IMR-90 (cell line): ENCODE data around the gene C1QTNF12. TPM values are rescaled to one million over a fixed set of nuclear protein-coding genes. Genes with fewer than 3 reads are reported as not detected.

Experiments
- ATAC-seq: fragments of 200-7000 bp; cut with Tn5 transposase; 2 replicates; pipeline ENCODE4 v1.9.1; 2020; ENCODE audit warnings: low read depth, mild to moderate bottlenecking, moderate library complexity
- BruUV-seq: library from RNA; stranded (reverse); fragments of 400-500 nt; replicated peaks from 2 replicates; lab custom pipeline; 2021; lab: Mats Ljungman, UMichigan
- CTCF ChIA-PET: fragments of 300-600 bp; formaldehyde crosslinking; extraction: SDS; loops from one replicate; lab custom pipeline; 2021; ENCODE audit warnings: antibody characterized with exemption; lab: Yijun Ruan, JAX
- POLR2A ChIA-PET: fragments of 300-600 bp; sonication (Branson Sonifier 250); formaldehyde crosslinking; loops from one replicate; lab custom pipeline; 2022; ENCODE audit warnings: antibody characterized with exemption; ENCODE audit not compliant: unreplicated experiment; lab: Charles Lee
- DNase-seq: peaks from one replicate; pipeline ENCODE4 v3.0.0; 2013
- H2AFZ ChIP-seq: replicated peaks from 2 replicates; pipeline ENCODE3; 2013; ENCODE audit warnings: low read length, mild to moderate bottlenecking; ENCODE audit not compliant: poor library complexity
- H2AK5ac ChIP-seq: 2 replicates; pipeline ENCODE4 v1.6.1; 2013; ENCODE audit warnings: low read depth, low read length, inconsistent platforms
- H2AK9ac ChIP-seq: replicated peaks from 2 replicates; pipeline ENCODE3; 2013; ENCODE audit warnings: mild to moderate bottlenecking, low read depth, low read length, moderate library complexity; ENCODE audit not compliant: poor library complexity
- H2BK120ac ChIP-seq: 2 replicates; pipeline ENCODE4 v1.6.1; 2013; ENCODE audit warnings: low read depth, low read length, inconsistent platforms
- H2BK15ac ChIP-seq: 3 replicates; pipeline ENCODE4 v1.6.1; 2013; ENCODE audit warnings: low read depth, low read length, inconsistent platforms
- H2BK20ac ChIP-seq: 2 replicates; pipeline ENCODE4 v1.6.1; 2013; ENCODE audit warnings: low read depth, mild to moderate bottlenecking, inconsistent platforms, low read length, moderate library complexity
- H2BK5ac ChIP-seq: 2 replicates; pipeline ENCODE4 v1.6.1; 2013; ENCODE audit warnings: mild to moderate bottlenecking, low read depth, low read length, inconsistent platforms; ENCODE audit not compliant: poor library complexity, severe bottlenecking
- H3K14ac ChIP-seq: replicated peaks from 2 replicates; pipeline ENCODE4 v1.6.1; 2013; ENCODE audit warnings: low read depth, low read length, inconsistent platforms
- H3K18ac ChIP-seq: 2 replicates; pipeline ENCODE4 v1.6.1; 2013; ENCODE audit warnings: low read depth, low read length, control low read depth
- H3K23ac ChIP-seq: 2 replicates; pipeline ENCODE4 v1.6.1; 2013; ENCODE audit warnings: low read depth, low read length, inconsistent platforms
- H3K27ac ChIP-seq: 2 replicates; pipeline ENCODE4 v1.5.1; 2013; ENCODE audit warnings: mild to moderate bottlenecking, control low read depth, low read length; ENCODE audit not compliant: insufficient read depth
- H3K27me3 ChIP-seq: 2 replicates; pipeline ENCODE4 v1.6.1; 2013; ENCODE audit warnings: low read length; ENCODE audit not compliant: control insufficient read depth, insufficient read depth
- H3K36me3 ChIP-seq: 2 replicates; pipeline ENCODE4 v1.6.1; 2013; ENCODE audit warnings: low read length, mixed read lengths; ENCODE audit not compliant: control insufficient read depth, insufficient read depth
- H3K4ac ChIP-seq: 2 replicates; pipeline ENCODE4 v1.6.1; 2013; ENCODE audit warnings: low read depth, low read length, inconsistent platforms
- H3K4me1 ChIP-seq: 2 replicates; pipeline ENCODE4 v1.6.1; 2013; ENCODE audit warnings: low read length, mixed read lengths; ENCODE audit not compliant: control insufficient read depth, insufficient read depth
- H3K4me2 ChIP-seq: 2 replicates; pipeline ENCODE4 v1.6.1; 2013; ENCODE audit warnings: low read depth, mild to moderate bottlenecking, control low read depth, low read length, moderate library complexity
- H3K4me3 ChIP-seq: 2 replicates; pipeline ENCODE4 v1.5.1; 2013; ENCODE audit warnings: low read depth, mild to moderate bottlenecking, control low read depth, low read length, moderate library complexity; ENCODE audit not compliant: insufficient read depth
- H3K56ac ChIP-seq: 2 replicates; pipeline ENCODE4 v1.6.1; 2013; ENCODE audit warnings: low read length, inconsistent platforms; ENCODE audit not compliant: insufficient read depth; ENCODE audit errors: extremely low read depth
- H3K79me1 ChIP-seq, 2 experiments: 2 replicates each; pipeline ENCODE4 v1.6.1; 2013; ENCODE audit warnings: low read length in 2 of 2, inconsistent platforms in 1 of 2, low read depth in 1 of 2
- H3K9ac ChIP-seq: 2 replicates; pipeline ENCODE4 v1.6.1; 2013; ENCODE audit warnings: low read depth, low read length, control low read depth
- H3K9me1 ChIP-seq: 2 replicates; pipeline ENCODE4 v1.6.1; 2013; ENCODE audit warnings: low read length, inconsistent platforms; ENCODE audit not compliant: insufficient read depth
- H3K9me3 ChIP-seq: 2 replicates; pipeline ENCODE4 v1.6.1; 2013; ENCODE audit warnings: low read length; ENCODE audit not compliant: control insufficient read depth, insufficient read depth
- H4K20me1 ChIP-seq: 2 replicates; pipeline ENCODE4 v1.6.1; 2013; ENCODE audit warnings: low read length, inconsistent platforms; ENCODE audit not compliant: insufficient read depth
- H4K5ac ChIP-seq: 2 replicates; pipeline ENCODE4 v1.6.1; 2013; ENCODE audit warnings: mild to moderate bottlenecking, low read depth, low read length, control low read depth
- H4K8ac ChIP-seq, 2 experiments: 2 replicates each; pipeline ENCODE4 v1.6.1; 2013; ENCODE audit warnings: low read depth in 2 of 2, low read length in 2 of 2, control low read depth in 1 of 2, inconsistent platforms in 1 of 2
- H4K91ac ChIP-seq: 2 replicates; pipeline ENCODE4 v1.6.1; 2013; ENCODE audit warnings: low read depth, low read length, inconsistent platforms; ENCODE audit not compliant: insufficient read depth
- BHLHE40 ChIP-seq: fragments of 150-350 bp; IDR thresholded peaks from 2 replicates; pipeline ENCODE4 v1.6.1; 2016; ENCODE audit warnings: mild to moderate bottlenecking, low read depth, low read length
- MAZ ChIP-seq: IDR thresholded peaks from 2 replicates; pipeline ENCODE4 v1.6.1; 2012; ENCODE audit warnings: low read depth, mild to moderate bottlenecking, low read length, improper control_type of control experiment, moderate library complexity, borderline replicate concordance
- POLR2A ChIP-seq: IDR thresholded peaks from 2 replicates; pipeline ENCODE4 v1.6.1; 2012; ENCODE audit warnings: mild to moderate bottlenecking, low read depth, low read length
- RAD21 ChIP-seq: IDR thresholded peaks from 2 replicates; pipeline ENCODE4 v1.6.1; 2012; ENCODE audit warnings: low read length, improper control_type of control experiment
- RCOR1 ChIP-seq: IDR thresholded peaks from 2 replicates; pipeline ENCODE4 v1.6.1; 2012; ENCODE audit warnings: mild to moderate bottlenecking, low read length, improper control_type of control experiment; ENCODE audit not compliant: insufficient replicate concordance
- RFX5 ChIP-seq: IDR thresholded peaks from 2 replicates; pipeline ENCODE4 v1.8.0; 2012; ENCODE audit warnings: low read depth, mild to moderate bottlenecking, low read length, moderate library complexity
- WGBS, 2 experiments: methylation state at CpG; one replicate each; pipeline versions ENCODE4 v1.1.5 to v1.1.7; 2013; ENCODE audit warnings: missing lambda C conversion rate in 2 of 2; ENCODE audit not compliant: insufficient read length in 1 of 2; ENCODE audit errors: extremely low coverage in 2 of 2; 5-methylcytosine and 5-hydroxymethylcytosine counted together
- dilution Hi-C: fragments of 300-500 bp; cut with HindIII; formaldehyde crosslinking; loops from one replicate; pipeline ENCODE4 v1.14.3; 2018; ENCODE audit warnings: low sequenced_read_pairs; ENCODE audit not compliant: unreplicated experiment
- in situ Hi-C: fragments of 300-500 bp; cut with MboI; formaldehyde crosslinking; loops from 3 replicates; pipeline ENCODE4 v1.14.3; 2019; ENCODE audit warnings: low sequenced_read_pairs, inconsistent platforms, mixed read lengths
- intact Hi-C: fragments of 100-400 bp; cut with micrococcal nuclease; formaldehyde crosslinking; loops from 2 replicates; pipeline ENCODE4 v1.10.0; 2022
- polyA plus RNA-seq, 3 experiments: library from polyadenylated mRNA; depleted of rRNA; stranded (reverse); fragments of >200 nt; gene quantifications; 2 replicates each; pipeline ENCODE4 v1.2.3, GENCODE V29; 2012; ENCODE audit warnings: low replicate concordance in 1 of 3
- total RNA-seq: library from RNA; depleted of rRNA; stranded (reverse); fragments of >200 nt; gene quantifications from 2 replicates; pipeline ENCODE4 v1.2.3, GENCODE V29; 2012
- TF ChIP-seq, protein P1 (sequence below): fragments of 150-350 bp; IDR thresholded peaks from 2 replicates; pipeline ENCODE4 v1.6.1; 2016; ENCODE audit warnings: low read depth, mild to moderate bottlenecking, low read length, moderate library complexity, borderline replicate concordance
- TF ChIP-seq, protein P2 (sequence below): conservative IDR thresholded peaks from 2 replicates; pipeline ENCODE4 v1.5.1; 2012; ENCODE audit warnings: mild to moderate bottlenecking, low read depth, low read length, improper control_type of control experiment
- TF ChIP-seq, protein P3 (sequence below): fragments of 150-350 bp; IDR thresholded peaks from 2 replicates; pipeline ENCODE4 v1.6.1; 2017; ENCODE audit warnings: mild to moderate bottlenecking, antibody characterized with exemption, low read length, low read depth

Gene C1QTNF12
- total and polyA plus RNA-seq, 2 of the 4 experiments (the other 2 are of a cell fraction) = 0.36 to 1.1 TPM

DNA sequence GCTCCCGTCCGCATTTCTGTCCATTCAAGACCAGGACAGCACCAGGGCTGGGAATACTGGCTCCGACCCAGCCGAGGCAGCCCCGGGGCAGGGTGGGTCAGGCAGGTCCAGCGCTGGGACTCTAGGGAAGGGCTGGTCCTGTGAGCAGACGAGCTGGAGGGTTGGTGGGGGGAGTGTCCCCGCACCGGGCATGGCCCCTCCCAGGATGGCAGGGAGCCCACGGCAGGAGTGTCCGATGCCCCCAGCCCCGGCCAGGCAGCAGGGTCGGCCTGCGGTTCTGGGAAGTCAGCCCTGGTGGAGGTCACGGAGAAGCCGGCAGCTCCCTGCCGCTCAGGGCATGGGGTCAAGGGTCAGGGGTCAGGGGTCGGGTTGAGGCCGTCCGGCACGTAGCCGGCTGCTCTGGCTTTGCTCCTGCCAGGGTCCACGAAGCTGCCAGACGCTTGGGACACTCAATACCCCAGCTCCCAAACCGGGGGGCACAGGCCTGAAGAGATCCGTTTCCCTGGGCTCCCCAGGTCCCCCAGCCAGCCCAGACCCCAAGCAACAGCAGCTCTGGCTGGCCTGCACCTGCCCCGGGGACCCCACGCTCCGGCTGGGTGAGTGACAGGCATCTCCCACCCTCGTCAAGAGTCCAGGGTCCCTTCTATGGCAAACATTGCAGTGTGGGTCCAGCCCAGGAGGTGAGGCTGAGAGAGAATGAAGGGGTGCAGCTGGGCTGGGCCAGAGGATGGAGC is 6.7 kb downstream of the C1QTNF12 start:
- H4K20me1 ChIP-seq = no peaks in the 10 kb centered on the region
- ChIA-PET POLR2A (no interaction called here), CTCF (no interaction called here)
- H3K79me1 ChIP-seq = peaks cover 0 to 12% of the 10 kb centered on the region in 2 experiments; a peak in 2 of 4 replicates
- H2AK9ac ChIP-seq = peak overlapping the region; percentile 5
- no peak overlapping the region for H3K4ac ChIP-seq
- H4K91ac ChIP-seq = no peak overlapping the region
- no peak for ATAC-seq
- no peak overlapping the region for H3K4me2 ChIP-seq
- no peak overlapping the region for H3K14ac ChIP-seq
- H4K5ac ChIP-seq = no peak overlapping the region
- H3K27ac ChIP-seq = no peak overlapping the region
- no peak overlapping the region for H2BK120ac ChIP-seq
- H3K36me3 ChIP-seq = peaks cover 2% of the 10 kb centered on the region; the same call in 1 of the 2 replicates
- H4K8ac ChIP-seq = no peak overlapping the region
- H2BK20ac ChIP-seq = no peak overlapping the region
- H3K4me3 ChIP-seq = no peak overlapping the region
- H3K9me1 ChIP-seq = no peaks in the 10 kb centered on the region
- no peak overlapping the region for H2BK5ac ChIP-seq
- DNase-seq = no peak
- H2AK5ac ChIP-seq = peak overlapping the region; percentile 16; the same call in 1 of the 2 replicates
- peaks cover 14% of the 10 kb centered on the region for H3K4me1 ChIP-seq
- H3K27me3 ChIP-seq = no peaks in the 10 kb centered on the region
- no peaks in the 10 kb centered on the region for H3K9me3 ChIP-seq
- no peak overlapping the region for H2BK15ac ChIP-seq
- dilution Hi-C loops = no loop called here
- intact Hi-C loops = no loop called here
- H2AFZ ChIP-seq = peak overlapping the region; percentile 23
- WGBS, 2 experiments = 48% methylated on average over 15 of the region's 30 CpGs; no CpG with 5 or more reads in 1 of the 2 experiments
- no peak overlapping the region for H3K23ac ChIP-seq
- BruUV-seq = no TSS peak
- in situ Hi-C loops = no loop called here
- TF ChIP-seq MAZ (no peak), POLR2A (no peak), RFX5 (no peak), BHLHE40 (no peak), RCOR1 (no peak), RAD21 (no peak)
- TF ChIP-seq, protein P1, sequence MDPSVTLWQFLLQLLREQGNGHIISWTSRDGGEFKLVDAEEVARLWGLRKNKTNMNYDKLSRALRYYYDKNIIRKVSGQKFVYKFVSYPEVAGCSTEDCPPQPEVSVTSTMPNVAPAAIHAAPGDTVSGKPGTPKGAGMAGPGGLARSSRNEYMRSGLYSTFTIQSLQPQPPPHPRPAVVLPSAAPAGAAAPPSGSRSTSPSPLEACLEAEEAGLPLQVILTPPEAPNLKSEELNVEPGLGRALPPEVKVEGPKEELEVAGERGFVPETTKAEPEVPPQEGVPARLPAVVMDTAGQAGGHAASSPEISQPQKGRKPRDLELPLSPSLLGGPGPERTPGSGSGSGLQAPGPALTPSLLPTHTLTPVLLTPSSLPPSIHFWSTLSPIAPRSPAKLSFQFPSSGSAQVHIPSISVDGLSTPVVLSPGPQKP = no peak
- TF ChIP-seq, protein P2, sequence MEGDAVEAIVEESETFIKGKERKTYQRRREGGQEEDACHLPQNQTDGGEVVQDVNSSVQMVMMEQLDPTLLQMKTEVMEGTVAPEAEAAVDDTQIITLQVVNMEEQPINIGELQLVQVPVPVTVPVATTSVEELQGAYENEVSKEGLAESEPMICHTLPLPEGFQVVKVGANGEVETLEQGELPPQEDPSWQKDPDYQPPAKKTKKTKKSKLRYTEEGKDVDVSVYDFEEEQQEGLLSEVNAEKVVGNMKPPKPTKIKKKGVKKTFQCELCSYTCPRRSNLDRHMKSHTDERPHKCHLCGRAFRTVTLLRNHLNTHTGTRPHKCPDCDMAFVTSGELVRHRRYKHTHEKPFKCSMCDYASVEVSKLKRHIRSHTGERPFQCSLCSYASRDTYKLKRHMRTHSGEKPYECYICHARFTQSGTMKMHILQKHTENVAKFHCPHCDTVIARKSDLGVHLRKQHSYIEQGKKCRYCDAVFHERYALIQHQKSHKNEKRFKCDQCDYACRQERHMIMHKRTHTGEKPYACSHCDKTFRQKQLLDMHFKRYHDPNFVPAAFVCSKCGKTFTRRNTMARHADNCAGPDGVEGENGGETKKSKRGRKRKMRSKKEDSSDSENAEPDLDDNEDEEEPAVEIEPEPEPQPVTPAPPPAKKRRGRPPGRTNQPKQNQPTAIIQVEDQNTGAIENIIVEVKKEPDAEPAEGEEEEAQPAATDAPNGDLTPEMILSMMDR = no peak
- TF ChIP-seq, protein P3, sequence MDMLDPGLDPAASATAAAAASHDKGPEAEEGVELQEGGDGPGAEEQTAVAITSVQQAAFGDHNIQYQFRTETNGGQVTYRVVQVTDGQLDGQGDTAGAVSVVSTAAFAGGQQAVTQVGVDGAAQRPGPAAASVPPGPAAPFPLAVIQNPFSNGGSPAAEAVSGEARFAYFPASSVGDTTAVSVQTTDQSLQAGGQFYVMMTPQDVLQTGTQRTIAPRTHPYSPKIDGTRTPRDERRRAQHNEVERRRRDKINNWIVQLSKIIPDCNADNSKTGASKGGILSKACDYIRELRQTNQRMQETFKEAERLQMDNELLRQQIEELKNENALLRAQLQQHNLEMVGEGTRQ = no peak
- H3K18ac ChIP-seq = no peak overlapping the region
- no peak overlapping the region for H3K9ac ChIP-seq
- H3K56ac ChIP-seq = no peak overlapping the region
